ENCODE data around the gene TNRC6C.

The TNRC6C gene

DNA sequence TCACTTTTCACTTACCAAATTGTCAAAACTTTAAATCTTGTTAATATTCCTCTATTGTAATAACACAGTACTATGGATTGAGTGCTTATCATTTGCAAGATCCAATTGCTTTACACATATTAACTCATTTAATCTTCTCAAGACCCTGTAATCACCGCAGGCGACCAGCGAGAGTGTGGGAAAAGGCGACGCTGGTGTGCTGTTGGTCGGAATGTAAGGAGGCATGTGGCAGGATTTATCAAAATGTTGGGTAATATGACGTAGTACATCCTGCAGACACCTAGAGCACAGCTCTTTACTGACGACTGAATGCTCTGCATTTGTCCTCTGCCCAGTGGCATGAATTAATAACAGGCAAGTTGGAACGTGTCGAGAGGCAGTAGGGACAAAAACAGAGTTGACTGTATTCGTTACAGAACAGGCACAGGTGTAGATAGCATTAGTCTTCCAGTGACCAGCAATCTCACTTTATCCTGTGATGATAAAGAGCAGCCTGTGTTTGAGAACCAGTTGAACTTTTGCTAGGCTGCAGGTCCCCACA is 80.3 kb downstream of the TNRC6C start:
- DNase-seq (ENCODE audit: low read depth, low spot score), result no peak
- H3K4me3 ChIP-seq (ENCODE audit: low read depth, low read length), result no peak overlapping the region
- in situ Hi-C loops (cut with HindIII; ENCODE audit: low sequenced_read_pairs), result no loop called here
- TF ChIP-seq, protein P1, sequence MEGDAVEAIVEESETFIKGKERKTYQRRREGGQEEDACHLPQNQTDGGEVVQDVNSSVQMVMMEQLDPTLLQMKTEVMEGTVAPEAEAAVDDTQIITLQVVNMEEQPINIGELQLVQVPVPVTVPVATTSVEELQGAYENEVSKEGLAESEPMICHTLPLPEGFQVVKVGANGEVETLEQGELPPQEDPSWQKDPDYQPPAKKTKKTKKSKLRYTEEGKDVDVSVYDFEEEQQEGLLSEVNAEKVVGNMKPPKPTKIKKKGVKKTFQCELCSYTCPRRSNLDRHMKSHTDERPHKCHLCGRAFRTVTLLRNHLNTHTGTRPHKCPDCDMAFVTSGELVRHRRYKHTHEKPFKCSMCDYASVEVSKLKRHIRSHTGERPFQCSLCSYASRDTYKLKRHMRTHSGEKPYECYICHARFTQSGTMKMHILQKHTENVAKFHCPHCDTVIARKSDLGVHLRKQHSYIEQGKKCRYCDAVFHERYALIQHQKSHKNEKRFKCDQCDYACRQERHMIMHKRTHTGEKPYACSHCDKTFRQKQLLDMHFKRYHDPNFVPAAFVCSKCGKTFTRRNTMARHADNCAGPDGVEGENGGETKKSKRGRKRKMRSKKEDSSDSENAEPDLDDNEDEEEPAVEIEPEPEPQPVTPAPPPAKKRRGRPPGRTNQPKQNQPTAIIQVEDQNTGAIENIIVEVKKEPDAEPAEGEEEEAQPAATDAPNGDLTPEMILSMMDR (IDR thresholded peaks at IDR 0.05; ENCODE audit: low read depth, low read length), result no peak

DNA sequence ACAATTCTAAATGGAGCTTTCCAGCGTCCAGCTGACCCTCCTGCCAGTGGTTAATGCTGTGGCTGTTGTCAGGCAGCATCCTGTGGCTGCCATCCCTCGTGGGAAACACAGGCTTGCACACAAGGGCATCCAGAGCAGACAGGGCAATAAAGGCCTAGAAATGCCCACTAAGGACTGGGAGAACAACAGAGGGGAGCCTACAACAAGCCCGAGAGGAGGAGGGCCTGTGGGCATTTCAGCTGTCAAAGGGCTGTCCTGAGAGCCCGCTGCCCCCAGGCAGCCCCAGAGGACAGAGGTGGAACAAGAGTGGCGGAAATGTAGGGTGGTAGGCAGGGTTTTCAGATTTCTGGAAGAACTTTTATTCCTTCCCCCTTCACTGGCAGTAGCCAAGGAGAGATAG is 81.1 kb downstream of the TNRC6C start:
- in situ Hi-C loops (cut with HindIII; ENCODE audit: low sequenced_read_pairs), result no loop called here
- DNase-seq (ENCODE audit: low read depth, low spot score), result no peak
- TF ChIP-seq, protein P1 (IDR thresholded peaks at IDR 0.05; ENCODE audit: low read depth, low read length), result no peak
- no peak overlapping the region for H3K4me3 ChIP-seq (ENCODE audit: low read depth, low read length)

DNA sequence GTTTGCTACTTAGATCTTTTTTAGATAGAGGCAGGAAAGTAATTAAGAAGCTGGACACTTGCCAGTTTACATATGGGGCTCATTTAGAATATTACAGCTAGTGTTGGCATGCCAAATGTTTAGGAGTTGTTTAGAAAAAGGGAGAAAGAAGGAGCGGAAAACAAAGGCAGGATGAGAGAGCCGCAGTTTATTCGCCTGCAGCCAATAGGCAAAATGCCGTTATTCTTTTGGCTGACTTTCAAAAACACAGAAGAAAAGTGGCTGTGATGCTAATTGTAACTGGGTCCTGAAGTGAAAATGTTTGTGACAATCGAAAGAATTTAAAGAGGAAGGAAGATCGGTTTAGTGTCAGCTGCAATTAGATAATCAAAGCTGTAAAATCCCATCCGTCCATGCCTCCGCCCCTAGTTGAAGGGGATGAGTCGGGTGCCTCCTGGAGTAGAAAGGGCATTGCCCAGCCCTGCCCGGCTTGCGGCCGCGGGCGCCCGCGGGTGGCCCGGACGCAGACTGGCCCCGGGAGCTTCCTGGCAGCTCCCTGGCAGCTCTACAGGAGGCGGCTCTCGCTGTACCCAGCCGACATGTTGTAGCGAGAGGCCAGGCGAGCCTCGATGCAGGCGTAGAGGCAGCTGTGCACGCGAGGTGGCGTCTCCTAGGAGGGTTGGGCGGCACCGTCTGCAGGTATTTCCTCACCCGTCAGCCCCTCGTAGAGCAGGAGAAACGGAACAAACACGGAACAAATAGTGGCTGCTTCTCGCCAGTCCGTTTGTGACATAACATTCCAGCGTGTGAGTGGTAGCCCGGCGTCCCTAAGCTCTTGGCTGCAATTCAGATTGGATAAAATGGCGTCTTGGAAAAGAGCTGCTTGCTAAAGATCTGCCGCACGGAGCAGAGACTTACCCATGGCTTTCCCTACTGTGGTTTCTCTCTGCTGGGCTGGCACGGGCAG is 82.2 kb downstream of the TNRC6C start:
- DNase-seq (ENCODE audit: low read depth, low spot score), result peak; percentile 59
- in situ Hi-C loops (cut with HindIII; ENCODE audit: low sequenced_read_pairs), result no loop called here
- TF ChIP-seq, protein P1 (IDR thresholded peaks at IDR 0.05; ENCODE audit: low read depth, low read length), result no peak
- peak overlapping the region; percentile 57 for H3K4me3 ChIP-seq (ENCODE audit: low read depth, low read length)

DNA sequence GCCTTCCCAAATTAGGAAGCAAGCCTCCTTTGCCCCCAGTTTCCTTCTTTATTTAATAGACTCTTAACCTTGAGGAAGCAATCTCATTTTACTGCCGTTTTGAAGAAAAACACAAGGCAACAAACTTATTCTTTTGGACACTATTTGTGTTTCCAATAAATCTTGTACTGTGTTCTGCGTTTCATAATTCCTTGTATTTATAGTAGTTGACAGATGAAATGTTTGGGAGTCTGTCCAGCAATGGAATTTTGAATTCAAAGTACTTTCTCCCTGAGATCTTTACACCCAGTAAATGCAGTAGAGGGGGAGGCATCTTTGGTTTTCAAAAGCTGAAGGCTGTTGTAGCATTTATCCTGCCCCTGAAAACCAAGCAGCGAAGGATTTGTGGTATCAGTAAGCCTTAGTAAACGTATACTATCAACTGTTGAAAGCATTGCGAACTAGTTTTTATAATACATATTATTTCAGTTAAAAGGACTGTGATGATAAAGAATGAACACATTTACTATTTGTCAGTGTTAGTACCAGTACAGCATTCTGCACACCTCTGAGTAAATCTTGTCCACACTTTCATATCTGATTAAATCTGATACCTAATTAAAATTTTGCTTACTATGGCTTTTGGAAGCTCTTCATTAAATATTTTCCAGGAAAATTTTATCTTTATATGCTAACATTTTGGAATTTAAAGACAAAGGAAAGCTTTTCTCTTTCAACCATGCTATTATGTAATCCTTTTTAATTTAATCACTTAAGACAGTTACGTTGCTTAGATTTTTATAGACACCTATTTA is 83.1 kb downstream of the TNRC6C start:
- DNase-seq (ENCODE audit: low read depth, low spot score), result no peak
- TF ChIP-seq, protein P1 (IDR thresholded peaks at IDR 0.05; ENCODE audit: low read depth, low read length), result no peak
- H3K4me3 ChIP-seq (ENCODE audit: low read depth, low read length), result peak overlapping the region; percentile 57
- in situ Hi-C loops (cut with HindIII; ENCODE audit: low sequenced_read_pairs), result no loop called here

DNA sequence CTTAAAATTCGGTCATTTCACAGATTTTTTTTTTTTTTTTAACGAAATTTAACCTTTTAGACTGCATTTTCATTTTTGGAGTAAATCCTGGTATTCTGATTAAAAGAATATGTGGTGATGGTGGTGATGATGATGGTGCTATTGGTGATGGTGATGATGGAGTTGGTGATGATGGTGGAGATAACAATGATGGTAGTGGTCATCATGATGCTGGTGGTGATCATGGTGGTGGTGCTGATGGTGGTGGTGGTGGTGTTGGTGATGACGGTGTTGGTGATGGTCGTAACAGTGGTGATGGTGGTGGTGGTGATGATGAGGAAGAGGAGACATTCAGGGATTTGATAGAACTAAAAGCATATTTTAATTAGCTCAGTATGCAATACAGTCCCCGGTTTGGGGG is 84.0 kb downstream of the TNRC6C start:
- no peak for DNase-seq (ENCODE audit: low read depth, low spot score)
- H3K4me3 ChIP-seq (ENCODE audit: low read depth, low read length), result no peak overlapping the region
- TF ChIP-seq, protein P1 (IDR thresholded peaks at IDR 0.05; ENCODE audit: low read depth, low read length), result no peak
- in situ Hi-C loops (cut with HindIII; ENCODE audit: low sequenced_read_pairs), result no loop called here

DNA sequence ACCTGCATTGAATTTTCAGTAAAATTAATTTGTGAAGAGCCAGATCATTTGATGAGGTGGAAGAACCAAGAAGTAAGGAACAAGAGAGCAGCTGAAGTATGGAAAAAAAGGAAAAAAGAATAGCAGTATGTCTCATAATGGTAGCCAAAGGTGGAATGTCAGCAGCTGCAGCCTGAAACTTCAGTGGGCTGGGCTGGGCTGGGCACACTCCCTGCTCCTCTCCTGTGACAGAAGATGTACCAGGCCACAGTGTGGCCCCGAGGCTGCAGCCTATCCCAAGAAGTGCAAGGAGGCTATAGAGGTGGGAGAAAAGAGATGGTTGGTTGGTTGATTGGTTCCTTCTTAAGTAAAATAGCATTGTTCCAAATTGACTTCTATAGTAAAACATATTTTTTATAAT is 84.5 kb downstream of the TNRC6C start:
- TF ChIP-seq, protein P1 (IDR thresholded peaks at IDR 0.05; ENCODE audit: low read depth, low read length), result no peak
- in situ Hi-C loops (cut with HindIII; ENCODE audit: low sequenced_read_pairs), result no loop called here
- no peak overlapping the region for H3K4me3 ChIP-seq (ENCODE audit: low read depth, low read length)
- DNase-seq (ENCODE audit: low read depth, low spot score), result no peak
